Stimulated activated CD8-positive, alpha-beta memory T cell treated with anti-CD3 and anti-CD28 coated beads, Interleukin-12 subunit alpha, Interleukin-12 subunit beta, amount 100 ng/mL, for 4 hours (primary cell): ENCODE results near the gene AGER.

Experiments
- DNase-seq: peaks from one replicate; pipeline ENCODE4 v3.0.0-alpha.2; 2020; ENCODE audit warnings: low read depth

AGER gene

GRCh38 chr6:32168807-32169591, 15.1 kb downstream of the AGER start:
- no peak for DNase-seq

GRCh38 chr6:32168350-32168749, 15.7 kb downstream of the AGER start:
- no peak for DNase-seq

GRCh38 chr6:32167761-32168262, 16.2 kb downstream of the AGER start:
- DNase-seq = no peak

GRCh38 chr6:32167154-32167760, 16.8 kb downstream of the AGER start:
- DNase-seq = no peak

- no peak for DNase-seq
These were observed 17.5 kb downstream of the AGER start for GRCh38 chr6:32166411-32167061.

- DNase-seq = no peak
These were observed 19.8 kb downstream of the AGER start, which contains the start of gene EGFL8 for GRCh38 chr6:32164295-32164694. EGFL8 (plus strand) TSS chr6:32164595; CDS start chr6:32166166, 1,571 bp downstream.

GRCh38 chr6:32163559-32164258, 20.3 kb downstream of the AGER start:
- no peak for DNase-seq

GRCh38 chr6:32158052-32158451, 26.0 kb downstream of the AGER start:
- no peak for DNase-seq

- DNase-seq = no peak
These were observed 27.2 kb downstream of the AGER start for GRCh38 chr6:32156891-32157290.

GRCh38 chr6:32154514-32155161, 29.4 kb downstream of the AGER start:
- DNase-seq = peak; percentile 42

- DNase-seq = peak; percentile 54
These were observed 30.2 kb downstream of the AGER start, which contains the start of gene PPT2 for GRCh38 chr6:32153564-32154513. PPT2 (plus strand) TSS chr6:32154141; CDS start chr6:32154595, 454 bp downstream.

GRCh38 chr6:32152769-32153563, 31.1 kb downstream of the AGER start:
- DNase-seq = no peak

- DNase-seq = no peak
These were observed 31.9 kb downstream of the AGER start, which contains the start of gene PRRT1 for GRCh38 chr6:32151863-32152768. PRRT1 (minus strand) TSS chr6:32151939; CDS start chr6:32151827, 112 bp downstream.

- no peak for DNase-seq
These were observed 32.7 kb downstream of the AGER start for GRCh38 chr6:32151181-32151862.

GRCh38 chr6:32149932-32150870, 33.9 kb downstream of the AGER start:
- no peak for DNase-seq

- DNase-seq = no peak
These were observed 34.8 kb downstream of the AGER start for GRCh38 chr6:32149092-32149755.
